HCT116 (cell line): ENCODE results near the gene ITPRIPL1. TPM values are rescaled to one million over a fixed set of nuclear protein-coding genes. Genes with fewer than 3 reads are reported as not detected.

ENCODE experiments used
- ATAC-seq: fragments of 200-7000 bp; cut with Tn5 transposase; 2 replicates; pipeline ENCODE4 v1.9.1; 2020; ENCODE audit warnings: mild to moderate bottlenecking, moderate library complexity
- BruUV-seq: library from RNA; stranded (reverse); fragments of 400-500 nt; replicated peaks from 2 replicates; lab custom pipeline; 2021; lab: Mats Ljungman, UMichigan
- CTCF ChIA-PET: fragments of 300-600 bp; sonication (Branson Sonifier 250); formaldehyde crosslinking; loops from one replicate; lab custom pipeline; 2021; ENCODE audit warnings: antibody characterized with exemption; lab: Charles Lee
- POLR2A ChIA-PET: fragments of 300-600, 350-600 bp; sonication (Branson Sonifier 250); formaldehyde crosslinking; loops from one replicate; lab custom pipeline; 2021; ENCODE audit warnings: antibody characterized with exemption; lab: Charles Lee
- RAD21 ChIA-PET, 2 experiments: fragments of 300-600 bp; sonication (Branson Sonifier 250); formaldehyde crosslinking; loops; one replicate each; lab custom pipeline; 2023; ENCODE audit warnings: low total read pairs in 2 of 2; ENCODE audit not compliant: uncharacterized antibody in 2 of 2, unreplicated experiment in 2 of 2, low non-redundant PET in 1 of 2; lab: Charles Lee
- DNase-seq: peaks from one replicate; pipeline ENCODE4 v3.0.0-alpha.2; 2010; ENCODE audit warnings: low read depth, low spot score
- H2AFZ ChIP-seq: fragments of 200-600 bp; shearing (Covaris generic), sonication (generic); 2 replicates; pipeline ENCODE4 v1.6.1; 2017; ENCODE audit warnings: low read depth, mixed run types, mixed read lengths, antibody characterized with exemption, low read length; ENCODE audit not compliant: poor library complexity, severe bottlenecking
- H3K27ac ChIP-seq: 2 replicates; pipeline ENCODE4 v1.5.1; 2012; ENCODE audit warnings: low read depth, low read length
- H3K27me3 ChIP-seq: fragments of 200-600 bp; sonication (generic); 2 replicates; pipeline ENCODE4 v1.6.1; 2016; ENCODE audit warnings: mixed run types, low read length, mixed read lengths; ENCODE audit not compliant: insufficient read depth
- H3K36me3 ChIP-seq, 2 experiments: fragments of 200-500 bp in 1 of 2; fragments of 200-600 bp in 1 of 2; sonication (Bioruptor generic) in 1 of 2; sonication (generic) in 1 of 2; 2 replicates each; pipeline versions ENCODE4 v1.5.1 to v1.6.1; 2014 to 2016; ENCODE audit warnings: low read length in 2 of 2, inconsistent platforms in 1 of 2, mixed read lengths in 1 of 2, mixed run types in 1 of 2; ENCODE audit not compliant: insufficient read depth in 2 of 2, control insufficient read depth in 1 of 2
- H3K4me1 ChIP-seq, 2 experiments: fragments of 200-600 bp in 1 of 2; sonication (generic) in 1 of 2; 2 replicates each; pipeline versions ENCODE4 v1.5.1 to v1.6.1; 2012 to 2017; ENCODE audit warnings: low read length in 2 of 2, inconsistent platforms in 1 of 2, mild to moderate bottlenecking in 1 of 2, mixed read lengths in 1 of 2, mixed run types in 1 of 2, moderate library complexity in 1 of 2; ENCODE audit not compliant: insufficient read depth in 2 of 2, control insufficient read depth in 1 of 2
- H3K4me2 ChIP-seq: fragments of 200-600 bp; sonication (generic); 2 replicates; pipeline ENCODE4 v1.6.1; 2017; ENCODE audit warnings: mixed run types, low read length, mixed read lengths
- H3K4me3 ChIP-seq, 2 experiments: fragments of 200-600 bp in 1 of 2; sonication (generic) in 1 of 2; replicated peaks in 1 of 2; 2 replicates each; pipeline ENCODE4 v1.5.1; 2011 to 2016; ENCODE audit warnings: low read length in 2 of 2, control low read depth in 1 of 2, low read depth in 1 of 2, mild to moderate bottlenecking in 1 of 2, mixed read lengths in 1 of 2, mixed run types in 1 of 2
- H3K79me2 ChIP-seq: fragments of 200-600 bp; sonication (generic); 2 replicates; pipeline ENCODE4 v1.6.1; 2017; ENCODE audit warnings: mild to moderate bottlenecking, mixed run types, low read length, moderate library complexity, mixed read lengths; ENCODE audit not compliant: insufficient read depth
- H3K9ac ChIP-seq: fragments of 200-600 bp; sonication (generic); 2 replicates; pipeline ENCODE4 v1.6.1; 2016; ENCODE audit warnings: low read length, mixed read lengths
- H3K9me2 ChIP-seq: fragments of 200-600 bp; sonication (generic), shearing (Covaris generic); 2 replicates; pipeline ENCODE4 v1.6.1; 2017; ENCODE audit warnings: mixed run types, mild to moderate bottlenecking, moderate library complexity; ENCODE audit not compliant: insufficient read depth
- H3K9me3 ChIP-seq, 2 experiments: fragments of 200-500 bp in 1 of 2; fragments of 200-600 bp in 1 of 2; sonication (Bioruptor generic) in 1 of 2; sonication (generic) in 1 of 2; 2 replicates each; pipeline ENCODE4 v1.6.1; 2014 to 2017; ENCODE audit warnings: low read length in 2 of 2, mixed read lengths in 2 of 2, inconsistent platforms in 1 of 2, low read depth in 1 of 2, mild to moderate bottlenecking in 1 of 2, mixed run types in 1 of 2, moderate library complexity in 1 of 2; ENCODE audit not compliant: control insufficient read depth in 1 of 2, insufficient read depth in 1 of 2
- H4K20me1 ChIP-seq: fragments of 200-600 bp; sonication (generic), shearing (Covaris generic); 2 replicates; pipeline ENCODE4 v1.6.1; 2017; ENCODE audit warnings: mixed run types, mild to moderate bottlenecking, moderate library complexity; ENCODE audit not compliant: insufficient read depth
- CTCF ChIP-seq, 3 experiments: fragments of 200-600 bp in 1 of 3; sonication (generic) in 1 of 3; IDR thresholded peaks in 2 of 3; conservative IDR thresholded peaks in 1 of 3; 2 replicates each; pipeline ENCODE4 v1.5.1; 2012 to 2017; ENCODE audit warnings: low read depth in 2 of 3, low read length in 2 of 3, antibody characterized with exemption in 1 of 3, borderline replicate concordance in 1 of 3, control low read depth in 1 of 3, mild to moderate bottlenecking in 1 of 3, mixed read lengths in 1 of 3, mixed run types in 1 of 3, moderate library complexity in 1 of 3; ENCODE audit not compliant: insufficient read depth in 1 of 3
- EGR1 ChIP-seq: IDR thresholded peaks from 2 replicates; pipeline ENCODE4 v1.6.1; 2012; ENCODE audit warnings: low read depth
- JUND ChIP-seq: IDR thresholded peaks from 2 replicates; pipeline ENCODE4 v1.6.1; 2012
- POLR2A ChIP-seq: IDR thresholded peaks from 2 replicates; pipeline ENCODE4 v1.7.0; 2011; ENCODE audit warnings: borderline replicate concordance; ENCODE audit not compliant: insufficient read depth, insufficient read length; ENCODE audit errors: extremely low read depth
- SIN3A ChIP-seq: IDR thresholded peaks from 2 replicates; pipeline ENCODE4 v1.6.1; 2012; ENCODE audit warnings: low read depth
- SP1 ChIP-seq: IDR thresholded peaks from 2 replicates; pipeline ENCODE4 v1.6.1; 2012; ENCODE audit warnings: low read depth
- TCF7L2 ChIP-seq: IDR thresholded peaks from 2 replicates; pipeline ENCODE4 v1.7.0; 2011; ENCODE audit warnings: borderline replicate concordance, inconsistent platforms; ENCODE audit not compliant: insufficient read depth, insufficient read length; ENCODE audit errors: extremely low read depth
- ZBTB33 ChIP-seq: IDR thresholded peaks from 2 replicates; pipeline ENCODE4 v1.6.1; 2011; ENCODE audit warnings: mild to moderate bottlenecking, low read length, moderate library complexity; ENCODE audit not compliant: insufficient replicate concordance; ENCODE audit errors: extremely low read depth
- intact Hi-C: fragments of 100-400 bp; cut with micrococcal nuclease; formaldehyde crosslinking; loops from 2 replicates; pipeline ENCODE4 v1.10.0; 2022
- total RNA-seq: library from RNA; stranded (reverse); gene quantifications from one replicate; pipeline ENCODE4 v1.2.1, GENCODE V29; 2021; ENCODE audit not compliant: unreplicated experiment

Gene ITPRIPL1
- total RNA-seq, 1 experiment from 2014 or later: 12.4 TPM

GRCh38 chr2:96308248-96308647, 16.9 kb upstream of the ITPRIPL1 start:
- H3K9me3 ChIP-seq: no peaks in the 10 kb centered on the region
- no peaks in the 10 kb centered on the region for H4K20me1 ChIP-seq
- TF ChIP-seq TCF7L2: no peak
- TF ChIP-seq SP1: no peak
- TF ChIP-seq ZBTB33: no peak
- no peak for TF ChIP-seq EGR1
- TF ChIP-seq SIN3A: no peak
- TF ChIP-seq POLR2A: no peak
- TF ChIP-seq JUND: no peak
- TF ChIP-seq CTCF (IDR thresholded peaks at IDR 0.05 in 2 of 3, conservative IDR thresholded peaks at IDR 0.05 in 1 of 3; ENCODE audit: borderline replicate concordance in 1 of 3, insufficient read depth in 1 of 3, low read depth in 2 of 3, low read length in 2 of 3): no peak
- TF ChIP-seq, all 23 proteins: peak for 0
- Histone ChIP-seq H3K4me3 (no peak overlapping the region), H3K4me1 (peaks cover 10 to 19% of the 10 kb centered on the region in 2 experiments), H2AFZ (no peak overlapping the region), H3K27me3 (no peaks in the 10 kb centered on the region), H3K27ac (no peak overlapping the region), H3K9ac (no peak overlapping the region), H3K9me2 (no peaks in the 10 kb centered on the region), H3K79me2 (peaks cover 26% of the 10 kb centered on the region), H3K36me3 (peaks cover 7 to 10% of the 10 kb centered on the region in 2 experiments; a peak in 3 of 4 replicates), H3K4me2 (no peak overlapping the region)
- ATAC-seq: no peak
- ChIA-PET RAD21 (no interaction called here), POLR2A (interaction anchor here (1.4 kb wide), 1 partner anchor 13 kb away, joined by 6 read pairs; no protein-coding TSS in a partner anchor), CTCF (no interaction called here)
- intact Hi-C loops: no loop called here
- BruUV-seq: no TSS peak
- DNase-seq: no peak
